ENCODE data around the gene CBR1. TPM values are rescaled to one million over a fixed set of nuclear protein-coding genes. Genes with fewer than 3 reads are reported as not detected.

The CBR1 gene
- total and polyA plus RNA-seq, 12 donors = 38.3 to 602 (median 107) TPM

DNA sequence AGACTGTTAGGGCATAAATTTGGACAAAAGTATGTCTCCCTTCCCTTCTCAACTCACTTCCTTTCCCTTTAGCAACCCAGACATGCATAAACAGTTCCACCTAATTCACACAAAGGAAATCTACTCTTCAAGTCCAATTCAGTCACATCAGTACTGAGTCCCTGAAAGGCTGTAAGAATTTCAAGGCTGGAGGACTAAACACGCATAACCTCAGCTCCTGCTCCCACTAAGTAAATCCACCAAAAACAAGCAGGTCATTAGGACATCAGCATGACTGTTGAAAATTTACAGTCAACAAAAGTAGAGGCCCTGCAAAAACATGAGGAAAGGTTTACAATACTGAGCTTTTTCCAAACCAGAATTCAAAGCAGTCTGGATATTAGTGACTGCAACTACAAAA is 27.9 kb upstream of the CBR1 start:
- Histone ChIP-seq H3K9me3 (replicated peaks in 1 of 3) (no peaks in the 10 kb centered on the region), H3K27ac (no peak overlapping the region), H3K27me3 (no peaks in the 10 kb centered on the region), H3K4me1 (replicated peaks in 1 of 2) (no peaks in the 10 kb centered on the region), H3K36me3 (replicated peaks in 1 of 2) (peaks cover 0 to 82% of the 10 kb centered on the region in 2 donors), H3K4me3 (no peak overlapping the region)
- WGBS, 4 donors = 67 to 82% (median 78%) methylated on average over 1 of the region's 1 CpG
- intact Hi-C loops (cut with DNase I) = loop anchor here in 1 of 2 donors (10.0 kb wide), 1 partner anchor 63 kb away; no protein-coding TSS in a partner anchor
- no peak for DNase-seq
- TF ChIP-seq, protein P1, sequence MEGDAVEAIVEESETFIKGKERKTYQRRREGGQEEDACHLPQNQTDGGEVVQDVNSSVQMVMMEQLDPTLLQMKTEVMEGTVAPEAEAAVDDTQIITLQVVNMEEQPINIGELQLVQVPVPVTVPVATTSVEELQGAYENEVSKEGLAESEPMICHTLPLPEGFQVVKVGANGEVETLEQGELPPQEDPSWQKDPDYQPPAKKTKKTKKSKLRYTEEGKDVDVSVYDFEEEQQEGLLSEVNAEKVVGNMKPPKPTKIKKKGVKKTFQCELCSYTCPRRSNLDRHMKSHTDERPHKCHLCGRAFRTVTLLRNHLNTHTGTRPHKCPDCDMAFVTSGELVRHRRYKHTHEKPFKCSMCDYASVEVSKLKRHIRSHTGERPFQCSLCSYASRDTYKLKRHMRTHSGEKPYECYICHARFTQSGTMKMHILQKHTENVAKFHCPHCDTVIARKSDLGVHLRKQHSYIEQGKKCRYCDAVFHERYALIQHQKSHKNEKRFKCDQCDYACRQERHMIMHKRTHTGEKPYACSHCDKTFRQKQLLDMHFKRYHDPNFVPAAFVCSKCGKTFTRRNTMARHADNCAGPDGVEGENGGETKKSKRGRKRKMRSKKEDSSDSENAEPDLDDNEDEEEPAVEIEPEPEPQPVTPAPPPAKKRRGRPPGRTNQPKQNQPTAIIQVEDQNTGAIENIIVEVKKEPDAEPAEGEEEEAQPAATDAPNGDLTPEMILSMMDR (IDR thresholded peaks at IDR 0.05) = no peak
- TF ChIP-seq POLR2A (IDR thresholded peaks at IDR 0.05) = no peak

DNA sequence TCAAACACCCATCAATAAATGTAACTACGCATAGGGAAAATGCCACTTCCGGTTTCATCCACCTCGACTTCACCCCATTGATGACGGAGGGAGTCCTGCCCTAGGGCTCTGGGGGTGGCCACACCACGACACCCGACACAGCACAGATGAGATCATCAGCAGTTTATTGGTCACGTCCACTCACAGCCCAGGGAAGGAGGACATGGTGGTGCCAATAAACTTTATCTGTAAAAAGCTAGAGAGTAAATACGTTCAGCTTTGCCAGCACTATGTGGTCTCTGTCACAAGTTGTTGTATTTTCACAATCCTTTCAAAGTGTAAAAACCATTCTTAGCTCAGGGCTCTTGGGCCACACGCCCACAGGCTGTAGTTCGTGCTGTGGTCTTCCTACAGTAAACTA is 25.8 kb upstream of the CBR1 start:
- peak in 1 of 7 donors; percentile 20 for DNase-seq
- intact Hi-C loops (cut with DNase I) = loop anchor here in 1 of 2 donors (10.0 kb wide), 1 partner anchor 61 kb away; no protein-coding TSS in a partner anchor
- no peak overlapping the region for H3K4me3 ChIP-seq
- H3K27me3 ChIP-seq = no peaks in the 10 kb centered on the region
- H3K36me3 ChIP-seq (replicated peaks in 1 of 2) = peaks cover 0 to 75% of the 10 kb centered on the region in 2 donors
- TF ChIP-seq, protein P1 (IDR thresholded peaks at IDR 0.05) = no peak
- TF ChIP-seq POLR2A (IDR thresholded peaks at IDR 0.05) = no peak
- 84 to 89% (median 88%) methylated on average over 10 of the region's 10 CpGs for WGBS, 4 donors
- no peaks in the 10 kb centered on the region for H3K4me1 ChIP-seq (replicated peaks in 1 of 2)
- no peaks in the 10 kb centered on the region for H3K9me3 ChIP-seq (replicated peaks in 1 of 3)
- H3K27ac ChIP-seq = no peak overlapping the region

DNA sequence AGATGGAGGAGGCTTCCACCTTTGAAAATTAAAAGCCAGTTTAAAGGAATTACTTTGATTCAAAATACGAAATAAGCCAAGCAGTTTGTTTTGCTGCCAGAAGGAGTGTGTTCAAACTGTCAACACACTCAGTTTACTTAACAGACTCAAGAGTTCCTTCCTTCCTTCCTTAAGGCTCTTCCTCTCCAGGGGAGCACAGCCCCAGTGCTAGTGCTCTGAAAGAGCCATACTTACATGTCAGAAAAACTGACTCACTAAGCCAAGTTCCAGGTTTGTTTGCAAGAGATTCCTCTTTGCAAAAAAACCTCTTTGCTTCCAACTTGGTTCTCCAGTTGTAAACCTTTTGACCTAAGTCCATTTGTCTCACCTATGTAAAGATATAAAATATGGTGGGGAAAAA is 23.8 kb upstream of the CBR1 start:
- TF ChIP-seq, protein P1 (IDR thresholded peaks at IDR 0.05) = no peak
- no peak for TF ChIP-seq POLR2A (IDR thresholded peaks at IDR 0.05)
- H3K27ac ChIP-seq = no peak overlapping the region
- H3K9me3 ChIP-seq (replicated peaks in 1 of 3) = no peaks in the 10 kb centered on the region
- H3K4me1 ChIP-seq (replicated peaks in 1 of 2) = no peaks in the 10 kb centered on the region
- no peak overlapping the region for H3K4me3 ChIP-seq
- WGBS, 4 donors = 78 to 100% (median 85%) methylated on average over 1 of the region's 1 CpG
- peak in 1 of 7 donors; percentile 21 for DNase-seq
- intact Hi-C loops (cut with DNase I) = loop anchor here in 1 of 2 donors (10.0 kb wide), 1 partner anchor 59 kb away; no protein-coding TSS in a partner anchor
- H3K27me3 ChIP-seq = no peaks in the 10 kb centered on the region
- H3K36me3 ChIP-seq (replicated peaks in 1 of 2) = peaks cover 0 to 78% of the 10 kb centered on the region in 2 donors

DNA sequence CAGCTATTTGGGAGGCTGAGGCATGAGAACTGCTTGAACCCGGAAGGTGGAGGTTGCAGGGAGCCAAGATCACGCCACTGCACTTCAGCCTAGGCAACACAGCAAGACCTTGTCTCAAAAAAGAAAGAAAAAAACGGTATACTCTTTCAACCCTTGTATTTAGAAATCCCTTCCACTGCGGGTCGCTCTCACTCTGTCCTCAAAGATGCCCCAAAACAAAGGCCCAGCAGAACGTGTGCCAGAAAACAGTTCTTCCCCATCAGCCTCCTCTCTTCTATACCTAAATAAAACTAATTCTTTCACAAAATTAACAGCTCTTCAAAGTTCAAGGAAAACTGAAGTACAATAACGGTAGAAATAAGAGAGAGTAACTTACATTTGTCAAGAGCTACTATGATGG is 22.7 kb upstream of the CBR1 start:
- WGBS, 4 donors = 84 to 89% (median 85%) methylated on average over 7 of the region's 7 CpGs
- Histone ChIP-seq H3K4me3 (no peak overlapping the region), H3K4me1 (replicated peaks in 1 of 2) (no peaks in the 10 kb centered on the region), H3K27ac (no peak overlapping the region), H3K9me3 (replicated peaks in 1 of 3) (no peaks in the 10 kb centered on the region), H3K36me3 (replicated peaks in 1 of 2) (peaks cover 0 to 72% of the 10 kb centered on the region in 2 donors), H3K27me3 (no peaks in the 10 kb centered on the region)
- TF ChIP-seq, protein P1 (IDR thresholded peaks at IDR 0.05) = no peak
- no peak for TF ChIP-seq POLR2A (IDR thresholded peaks at IDR 0.05)
- intact Hi-C loops (cut with DNase I) = loop anchor here in 1 of 2 donors (10.0 kb wide), 1 partner anchor 58 kb away; no protein-coding TSS in a partner anchor
- no peak for DNase-seq

All from adrenal gland (tissue), 12 donors.